Femur (tissue), 1 donor: Measurements from ENCODE around the gene TMEM40.
"Not testable (repeated sequence)": the region's sequence is repeated elsewhere in the genome, so short reads cannot be mapped to it uniquely, and the experiment has no call there.

Experiments
- DNase-seq: peaks from one replicate; pipeline ENCODE4 v3.0.0-alpha.2; 2017

TMEM40 gene

GRCh38 chr3:12759097-12759679 is at the start of gene TMEM40:
TMEM40 (minus strand) TSS chr3:12759259; CDS start chr3:12749832, 9,427 bp downstream.
- DNase-seq = peak; percentile 29

- DNase-seq = no peak
These were observed 49.5 kb upstream of the TMEM40 start for GRCh38 chr3:12808587-12808986.

- DNase-seq = no peak
These were observed 48.7 kb upstream of the TMEM40 start for GRCh38 chr3:12807601-12808359.

GRCh38 chr3:12807066-12807465 is 48.0 kb upstream of the TMEM40 start:
- DNase-seq = no peak

GRCh38 chr3:12803371-12803770 is 44.3 kb upstream of the TMEM40 start:
- no peak for DNase-seq

GRCh38 chr3:12799525-12800440 is 40.7 kb upstream of the TMEM40 start:
- no peak for DNase-seq

- peak; percentile 52 for DNase-seq
These were observed 39.6 kb upstream of the TMEM40 start for GRCh38 chr3:12798559-12799179.

GRCh38 chr3:12797892-12798558 is 39.0 kb upstream of the TMEM40 start:
- no peak for DNase-seq

- DNase-seq = no peak
These were observed 38.2 kb upstream of the TMEM40 start for GRCh38 chr3:12797124-12797891.

GRCh38 chr3:12796171-12797123 is 37.4 kb upstream of the TMEM40 start, which contains the start of gene CAND2:
CAND2 (plus strand) TSS chr3:12796680; CDS start chr3:12796721, 41 bp downstream.
- DNase-seq = peak; percentile 87

- no peak for DNase-seq
These were observed 34.6 kb upstream of the TMEM40 start for GRCh38 chr3:12793701-12794100.

GRCh38 chr3:12791430-12791829 is 32.4 kb upstream of the TMEM40 start:
- DNase-seq = no peak

- not testable (repeated sequence) for DNase-seq
These were observed 29.1 kb upstream of the TMEM40 start for GRCh38 chr3:12787967-12788690.

GRCh38 chr3:12787346-12787745 is 28.3 kb upstream of the TMEM40 start:
- DNase-seq = not testable (repeated sequence)

- DNase-seq = no peak
These were observed 26.0 kb upstream of the TMEM40 start for GRCh38 chr3:12785096-12785495.

- DNase-seq = no peak
These were observed 23.2 kb upstream of the TMEM40 start for GRCh38 chr3:12782172-12782815.

GRCh38 chr3:12780751-12781150 is 21.7 kb upstream of the TMEM40 start:
- no peak for DNase-seq

GRCh38 chr3:12777171-12777570 is 18.1 kb upstream of the TMEM40 start:
- DNase-seq = no peak

- DNase-seq = not testable (repeated sequence)
These were observed 16.9 kb upstream of the TMEM40 start for GRCh38 chr3:12775970-12776369.
